Medulla oblongata (tissue), 1 donor: ENCODE data around the gene CHST5.
"Not testable (repeated sequence)": the region's sequence is repeated elsewhere in the genome, so short reads cannot be mapped to it uniquely, and the experiment has no call there.

Experiments used
- DNase-seq: peaks from one replicate; pipeline ENCODE4 v3.0.0-alpha.2; 2015; ENCODE audit errors: extremely low spot score

Gene CHST5

DNA sequence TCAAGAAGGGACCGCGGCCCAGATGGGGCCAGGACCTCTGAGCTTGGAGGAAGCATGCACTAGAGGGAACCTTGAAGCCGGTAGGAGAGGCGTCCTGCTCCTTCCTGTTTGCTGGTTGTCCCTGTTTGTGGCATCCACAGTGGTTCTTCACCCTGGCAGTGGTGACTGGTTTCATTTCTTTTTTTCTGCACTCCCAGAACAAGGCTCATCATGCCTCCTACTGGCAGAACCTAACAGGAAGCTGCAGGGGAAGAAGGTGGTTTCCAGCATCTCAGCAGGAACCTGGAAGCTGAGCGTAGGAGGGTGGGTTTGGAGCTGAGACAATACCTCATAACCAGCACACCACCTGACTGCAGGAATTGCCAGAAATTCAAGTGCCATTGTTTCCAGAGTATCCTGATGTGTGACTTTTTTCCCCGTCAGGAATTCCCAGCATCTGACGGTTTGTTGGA, 14.3 kb upstream of the CHST5 start:
- DNase-seq: peak; percentile 93

GRCh38 chr16:75548456-75548855, 12.5 kb upstream of the CHST5 start:
- not testable (repeated sequence) for DNase-seq

DNA sequence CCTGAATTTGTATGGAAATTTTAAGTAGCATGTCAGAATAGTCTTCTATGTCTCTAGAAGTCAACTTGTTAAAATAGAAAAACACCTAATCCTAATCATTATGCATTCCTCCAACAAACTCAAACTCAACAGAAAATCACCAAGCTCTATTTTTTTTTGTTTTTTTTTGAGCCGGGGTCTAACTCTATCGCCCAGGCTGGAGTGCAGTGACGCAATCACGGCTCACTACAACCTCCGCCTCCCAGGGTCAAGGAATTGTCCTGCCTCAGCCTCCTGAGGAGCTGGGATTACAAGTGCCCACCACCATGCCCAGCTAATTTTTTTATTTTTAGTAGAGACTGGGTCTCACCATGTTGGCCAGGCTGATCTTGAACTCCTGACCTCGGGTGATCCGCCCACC, 10.4 kb upstream of the CHST5 start:
- no peak for DNase-seq

DNA sequence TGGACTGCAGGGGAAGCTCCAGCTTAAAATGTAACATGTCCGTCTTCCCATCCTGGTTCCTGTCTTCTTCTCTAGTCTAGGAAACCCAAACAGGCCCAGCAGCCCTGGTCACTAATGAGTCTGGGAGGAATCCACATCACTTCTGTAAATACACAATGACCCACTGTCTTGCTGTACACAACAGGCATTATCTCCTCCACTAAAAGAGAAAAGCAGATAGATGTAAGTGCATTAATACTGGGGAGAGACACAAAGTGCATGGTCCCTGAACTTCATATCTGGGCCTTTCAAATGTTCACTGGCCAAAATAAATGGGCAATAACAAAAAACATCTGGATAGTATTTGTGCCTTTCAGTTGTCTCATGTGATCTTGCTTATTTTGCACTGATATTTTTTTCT, 10.0 kb upstream of the CHST5 start:
- DNase-seq: peak; percentile 61

DNA sequence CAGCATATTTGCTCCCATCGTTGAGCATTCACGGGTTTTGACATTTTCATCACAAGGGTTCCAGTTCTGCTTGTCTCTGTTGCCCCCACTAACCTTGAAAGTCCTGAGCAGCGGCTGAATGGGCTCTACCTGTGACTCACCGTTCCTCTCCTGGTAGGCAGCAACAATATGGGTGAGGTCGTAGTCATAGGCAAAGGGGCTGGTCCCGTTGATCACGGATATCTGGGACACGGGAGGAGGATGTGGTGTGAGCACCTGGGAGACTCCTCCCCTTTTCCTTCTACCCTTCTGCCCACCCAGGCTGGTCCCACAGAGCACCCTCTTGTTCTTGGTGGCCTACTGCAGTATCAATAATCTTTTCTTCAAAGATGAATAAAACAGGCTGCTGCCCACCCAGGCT, 6.6 kb upstream of the CHST5 start:
- not testable (repeated sequence) for DNase-seq

GRCh38 chr16:75541236-75541635, 5.3 kb upstream of the CHST5 start:
- DNase-seq: no peak

GRCh38 chr16:75538882-75539565, 3.1 kb upstream of the CHST5 start:
- DNase-seq: peak; percentile 54

- no peak for DNase-seq
Observed at GRCh38 chr16:75537776-75538175, 1.9 kb upstream of the CHST5 start.

DNA sequence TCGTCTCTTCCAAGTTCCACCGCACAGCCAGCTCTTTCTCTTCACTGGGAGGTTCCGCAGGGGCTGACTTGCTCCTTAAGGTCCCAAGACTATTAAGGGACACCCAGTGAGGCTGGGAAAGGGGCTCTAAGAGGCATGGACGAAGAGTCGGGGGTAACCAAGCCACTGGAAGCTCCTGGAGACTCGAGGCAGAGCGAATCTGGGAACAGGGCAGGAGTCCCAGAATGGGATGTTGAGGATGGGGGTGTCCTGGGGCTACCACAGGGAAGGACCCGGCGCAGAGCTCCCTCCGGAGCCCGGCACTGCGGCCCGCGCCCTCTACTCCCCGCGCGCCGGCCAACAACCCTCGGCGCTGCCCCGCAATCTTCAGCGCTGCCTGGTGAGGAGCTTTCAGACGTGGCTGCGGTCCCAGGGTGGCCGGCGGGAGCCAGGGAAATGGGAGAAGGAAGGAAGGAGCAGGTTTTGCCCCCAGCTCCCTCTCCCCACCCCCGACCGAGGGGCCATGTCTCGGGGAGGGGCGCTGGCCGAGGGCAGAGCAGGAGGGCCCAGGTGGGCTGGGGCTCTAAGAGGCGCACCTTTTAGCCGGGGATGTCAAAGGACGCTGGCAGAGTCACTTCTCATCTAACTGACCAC, 581 bp downstream of the CHST5 start:
- no peak for DNase-seq

- DNase-seq: no peak
Observed at GRCh38 chr16:75534560-75535205, 1.2 kb downstream of the CHST5 start.

DNA sequence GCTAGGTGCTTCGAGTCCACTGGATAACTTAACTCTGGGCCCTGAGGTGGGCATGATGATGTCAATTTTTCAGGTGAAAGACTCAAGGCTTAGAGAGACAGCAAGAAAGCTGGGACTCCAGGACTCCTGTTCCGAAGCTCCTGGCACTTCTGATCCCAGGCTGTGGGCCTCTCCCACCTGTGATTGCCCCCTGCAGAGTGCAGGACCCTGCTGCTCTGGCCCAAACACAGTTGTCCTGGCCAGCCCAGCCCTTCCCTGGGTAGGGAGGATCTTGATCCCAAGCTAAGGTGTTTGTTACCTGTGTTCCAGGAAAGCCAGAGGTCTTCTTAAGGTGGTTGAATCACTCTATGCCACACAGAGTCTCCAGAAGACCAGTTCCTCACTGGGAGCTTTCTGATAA, 3.1 kb downstream of the CHST5 start:
- DNase-seq: no peak

- DNase-seq: no peak
Observed at GRCh38 chr16:75532142-75532765, 3.7 kb downstream of the CHST5 start.

DNA sequence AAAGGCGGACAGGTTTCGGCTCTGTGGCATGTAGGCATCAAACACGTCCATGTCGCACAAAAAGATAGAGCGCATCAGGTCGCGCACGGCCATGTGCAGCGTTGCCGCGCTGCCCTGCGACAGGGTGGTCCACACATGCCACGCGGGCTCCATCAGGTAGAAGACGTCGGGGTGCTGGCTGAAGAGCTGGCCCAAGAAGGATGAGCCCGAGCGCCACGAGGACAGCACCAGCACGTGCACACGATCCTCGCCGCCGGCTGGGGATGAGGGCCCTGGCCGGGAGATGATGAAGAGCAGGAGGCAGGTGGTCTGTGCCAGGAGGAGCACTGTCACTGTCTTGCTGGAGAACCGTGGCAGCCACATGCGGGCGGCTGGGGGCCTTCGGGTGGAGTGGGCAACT, 5.9 kb downstream of the CHST5 start:
- no peak for DNase-seq

- DNase-seq: no peak
Observed at GRCh38 chr16:75529056-75529905, 6.6 kb downstream of the CHST5 start.

- no peak for DNase-seq
Observed at GRCh38 chr16:75527825-75528299, 8.0 kb downstream of the CHST5 start.

GRCh38 chr16:75526032-75526790, 9.7 kb downstream of the CHST5 start:
- DNase-seq: no peak

- DNase-seq: no peak
Observed at GRCh38 chr16:75519175-75519574, 16.7 kb downstream of the CHST5 start.

DNA sequence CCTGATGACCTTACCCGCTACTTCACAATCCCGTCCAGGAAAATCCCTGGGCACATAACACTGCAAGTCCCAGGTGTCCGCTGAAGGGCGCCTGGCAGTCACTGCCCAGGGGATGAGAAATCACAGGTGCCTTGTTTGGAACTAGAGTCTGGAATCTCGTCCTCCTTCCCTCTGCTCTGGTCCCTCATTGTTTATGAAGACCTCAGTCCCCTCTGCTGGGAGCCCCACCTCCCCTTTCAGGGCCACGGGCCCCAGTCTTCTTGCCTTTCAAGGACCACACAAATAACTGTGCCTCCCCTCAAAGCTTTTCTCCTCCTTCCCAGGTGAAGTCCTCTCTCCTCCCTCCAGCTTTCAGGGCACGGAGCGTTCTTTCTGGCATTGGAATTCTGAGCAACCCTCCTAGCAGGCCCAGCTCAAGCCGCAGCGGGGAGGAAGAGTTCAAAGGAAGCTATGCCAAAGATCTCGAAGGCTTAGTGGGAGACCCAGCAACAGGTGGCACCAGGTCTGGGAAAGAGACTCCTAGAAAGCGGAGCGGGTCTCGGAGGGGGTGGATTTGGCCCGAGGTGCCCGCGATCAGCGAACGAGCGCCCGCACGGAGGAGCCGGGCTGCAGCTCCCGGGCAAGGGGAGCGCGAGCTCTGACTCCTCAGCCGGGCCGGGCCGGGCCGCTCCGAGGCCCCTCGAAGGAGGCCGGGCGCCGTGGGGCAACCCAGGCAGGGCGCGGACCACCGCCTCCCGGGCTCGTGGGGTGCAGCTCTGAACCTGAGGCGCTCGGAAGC, 19.5 kb downstream of the CHST5 start:
- DNase-seq: peak; percentile 22

DNA sequence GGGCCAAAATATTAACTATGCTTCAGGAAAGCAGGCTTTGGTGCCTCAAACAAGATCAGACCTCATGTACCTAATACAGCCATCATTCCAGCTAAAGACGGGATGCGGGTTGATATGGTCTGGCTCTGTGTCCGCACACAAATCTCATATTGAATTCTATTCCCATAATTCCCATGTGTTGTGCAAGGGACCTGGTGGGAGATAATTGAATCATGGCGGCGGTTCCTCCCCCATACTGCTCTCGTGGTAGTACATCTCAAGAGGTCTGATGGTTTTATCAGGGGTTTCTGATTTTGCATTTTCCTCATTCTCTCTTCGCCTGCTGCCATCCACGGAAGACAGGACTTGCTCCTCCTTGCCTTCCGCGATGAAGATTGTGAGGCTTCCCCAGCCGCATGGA, 21.6 kb downstream of the CHST5 start:
- DNase-seq: no peak

GRCh38 chr16:75506574-75506973, 29.3 kb downstream of the CHST5 start:
- peak; percentile 34 for DNase-seq
